ENCODE measurements around the gene CHTOP.

The CHTOP gene

DNA sequence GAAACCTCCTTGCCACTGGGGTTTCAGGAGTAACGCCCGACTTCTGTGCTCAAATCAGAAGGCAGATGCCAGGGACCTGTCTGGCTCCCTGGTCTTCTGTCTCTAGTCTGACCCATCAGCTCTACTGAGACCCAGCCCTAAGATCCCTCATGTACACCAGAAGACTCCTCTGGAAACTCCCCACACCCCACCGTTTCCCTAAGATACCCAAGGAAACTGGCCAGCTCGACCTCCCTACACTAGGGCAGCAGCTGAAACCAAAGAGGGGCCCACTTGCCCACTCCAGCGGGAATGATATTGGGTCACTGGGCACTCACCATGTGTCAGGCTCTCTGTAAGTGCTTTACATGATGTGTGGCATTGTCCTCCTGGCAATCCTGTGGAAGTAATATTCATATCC, 20.5 kb upstream of the CHTOP start:
- DNase-seq, result no peak

DNA sequence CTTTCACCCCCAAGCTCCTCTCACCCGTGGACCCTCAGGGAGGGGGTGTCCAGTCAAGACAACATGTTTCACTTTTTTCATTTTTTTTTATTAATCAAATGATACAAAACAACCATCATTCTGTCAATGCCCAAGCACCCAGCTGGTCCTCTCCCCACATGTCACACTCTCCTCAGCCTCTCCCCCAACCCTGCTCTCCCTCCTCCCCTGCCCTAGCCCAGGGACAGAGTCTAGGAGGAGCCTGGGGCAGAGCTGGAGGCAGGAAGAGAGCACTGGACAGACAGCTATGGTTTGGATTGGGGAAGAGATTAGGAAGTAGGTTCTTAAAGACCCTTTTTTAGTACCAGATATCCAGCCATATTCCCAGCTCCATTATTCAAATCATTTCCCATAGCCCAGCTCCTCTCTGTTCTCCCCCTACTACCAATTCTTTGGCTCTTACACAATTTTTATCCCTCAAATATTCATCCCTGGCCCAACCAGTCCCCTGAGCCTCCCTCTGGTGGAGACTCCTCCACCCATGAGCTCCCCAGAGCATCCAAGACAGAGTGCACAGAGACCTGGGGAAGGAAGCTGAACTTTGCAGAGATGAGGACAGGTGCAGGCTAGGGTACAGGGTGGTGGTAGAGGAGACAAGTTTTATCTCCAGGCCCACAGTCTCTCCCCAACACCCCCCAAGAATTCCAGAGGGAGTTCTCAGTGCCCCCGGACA, 19.5 kb upstream of the CHTOP start:
- no peak for DNase-seq

DNA sequence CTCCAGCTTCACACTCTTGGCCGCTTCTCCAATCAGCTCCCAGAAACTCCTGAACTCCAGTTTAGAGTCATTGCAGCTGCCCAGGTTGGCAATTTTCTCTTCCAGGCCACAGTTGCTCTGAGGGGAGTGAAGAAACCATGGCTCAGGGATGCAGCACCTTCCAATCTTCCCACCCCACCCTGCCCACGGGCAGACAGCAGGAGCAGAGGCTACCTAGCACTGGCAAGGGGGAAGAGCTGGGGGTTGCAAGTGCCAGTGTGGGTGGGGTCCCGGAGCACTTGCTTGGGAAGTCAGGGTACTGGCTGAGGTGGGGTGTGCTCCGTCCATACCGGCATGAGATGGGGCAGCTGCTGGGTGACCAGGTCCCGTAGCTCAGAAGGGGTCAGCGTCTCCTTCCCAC, 19.0 kb upstream of the CHTOP start:
- no peak for DNase-seq

DNA sequence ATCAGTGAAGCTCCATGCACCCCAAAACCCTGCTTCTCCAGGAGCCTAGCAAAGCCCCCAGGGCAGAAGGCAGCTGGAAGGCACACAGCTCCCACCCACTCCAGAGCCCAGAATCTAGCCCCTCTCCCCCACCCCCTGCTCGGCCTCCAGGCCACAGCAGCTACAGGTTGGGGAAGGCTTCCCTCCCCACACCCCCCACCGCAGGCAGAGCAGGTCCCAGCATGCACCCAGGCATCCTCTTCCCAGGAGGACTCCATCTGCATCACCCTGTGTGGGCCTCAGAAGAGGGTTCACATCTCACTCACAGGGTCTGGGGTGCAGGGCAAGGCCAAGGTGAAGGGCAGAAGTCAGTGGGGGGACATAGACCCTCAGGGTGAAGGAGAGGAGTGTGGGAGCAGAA, 18.5 kb upstream of the CHTOP start:
- DNase-seq, result no peak

DNA sequence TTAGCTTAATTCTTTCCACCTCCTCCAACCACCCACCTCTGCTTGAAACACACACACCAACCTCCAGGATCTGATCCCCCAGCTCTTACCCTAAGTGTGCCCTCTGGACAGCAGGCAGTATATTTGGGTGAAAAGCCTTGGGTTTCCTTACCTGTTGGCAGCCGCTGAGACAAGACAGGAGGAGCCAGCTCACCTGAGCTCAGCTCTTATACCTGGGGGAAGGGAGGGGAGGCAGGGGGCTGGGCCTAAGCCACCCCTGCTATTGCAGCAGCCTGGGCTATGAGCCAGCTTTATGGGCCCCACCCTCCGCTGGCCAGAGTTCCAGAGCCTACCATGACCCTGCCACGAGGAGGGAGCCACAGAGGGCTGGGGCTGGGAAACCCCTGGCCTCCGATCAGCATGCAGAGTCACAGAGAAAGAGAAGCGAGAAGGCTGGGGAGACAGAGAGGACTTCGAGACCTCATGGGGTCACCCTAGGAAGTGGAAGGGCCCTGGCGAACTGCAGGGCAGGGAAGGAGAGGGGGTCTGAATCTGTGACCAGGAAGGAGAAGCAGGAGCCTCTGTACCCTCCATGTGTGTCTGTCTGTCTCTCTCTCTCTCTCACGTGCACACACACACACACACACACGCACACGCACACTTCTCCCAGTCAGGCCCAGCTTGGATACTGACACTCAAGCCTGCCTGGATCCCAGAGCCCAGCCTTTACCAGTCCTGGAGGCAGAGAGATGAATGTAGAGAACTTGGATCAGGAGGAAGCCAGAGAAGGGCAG, 17.5 kb upstream of the CHTOP start, which contains the start of gene S100A14:
Gene S100A14, minus strand, starts transcription at position 182 of the 773 bp plus-strand sequence. CDS start 467 bp downstream, outside the sequence.
- DNase-seq, result no peak

DNA sequence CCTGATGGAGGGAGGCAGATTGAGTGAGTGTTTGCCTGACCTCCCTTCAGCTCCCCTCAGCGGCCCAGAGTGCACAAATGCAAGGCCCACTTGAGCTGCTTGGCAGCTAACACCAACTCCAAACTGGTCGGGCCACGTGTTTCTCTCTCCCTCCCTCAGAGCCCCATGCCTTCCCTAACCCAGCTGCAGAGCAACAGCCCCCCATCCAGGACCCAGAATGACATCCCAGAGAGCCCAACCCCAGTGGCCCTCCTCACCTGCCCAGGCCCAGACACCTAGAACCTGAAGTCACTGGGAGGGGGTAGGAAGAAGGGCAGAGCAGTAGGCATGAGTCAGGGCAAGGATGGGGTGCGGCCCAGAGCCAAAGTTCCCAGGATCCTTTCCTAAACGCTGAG, 17.0 kb upstream of the CHTOP start:
- DNase-seq, result no peak

DNA sequence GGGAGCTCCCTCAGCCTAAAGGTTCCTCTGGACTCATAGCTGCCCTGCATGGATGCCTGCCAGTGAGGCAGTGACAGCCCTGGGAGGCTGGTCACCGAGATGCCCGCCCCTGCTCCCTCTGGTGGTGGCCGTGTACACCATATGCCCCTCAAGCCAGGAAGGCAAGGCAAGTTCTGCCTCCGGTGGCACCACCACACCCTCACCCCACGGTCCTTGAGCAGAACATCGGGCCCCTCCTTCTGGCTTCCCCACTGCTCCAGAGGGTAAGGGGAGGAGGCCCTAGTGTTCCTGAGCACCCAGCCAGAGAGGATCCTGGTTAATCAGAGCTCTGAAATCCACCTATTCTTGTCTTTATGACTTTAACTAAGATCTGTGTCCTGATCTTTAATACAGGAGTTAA, 16.2 kb upstream of the CHTOP start:
- no peak for DNase-seq

DNA sequence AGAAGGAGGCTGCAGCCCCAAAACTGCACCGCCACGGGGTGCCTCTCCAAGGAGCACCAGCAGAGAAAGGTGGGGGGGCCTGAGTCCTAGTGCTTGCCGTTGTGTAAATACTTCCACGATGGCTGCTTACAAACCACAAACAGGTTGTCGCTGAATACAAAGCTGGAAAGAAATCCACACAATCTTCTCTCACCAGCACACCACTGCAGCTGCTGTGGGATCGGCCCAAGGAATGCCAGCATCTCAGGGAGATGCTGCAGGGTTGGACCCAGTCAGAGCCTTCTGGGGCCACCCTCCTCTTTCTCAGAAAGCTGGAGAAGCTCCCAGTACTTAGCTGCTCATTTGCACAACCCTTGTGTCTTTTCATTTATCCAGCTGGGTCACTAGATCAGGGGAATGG, 14.7 kb upstream of the CHTOP start:
- DNase-seq, result no peak

DNA sequence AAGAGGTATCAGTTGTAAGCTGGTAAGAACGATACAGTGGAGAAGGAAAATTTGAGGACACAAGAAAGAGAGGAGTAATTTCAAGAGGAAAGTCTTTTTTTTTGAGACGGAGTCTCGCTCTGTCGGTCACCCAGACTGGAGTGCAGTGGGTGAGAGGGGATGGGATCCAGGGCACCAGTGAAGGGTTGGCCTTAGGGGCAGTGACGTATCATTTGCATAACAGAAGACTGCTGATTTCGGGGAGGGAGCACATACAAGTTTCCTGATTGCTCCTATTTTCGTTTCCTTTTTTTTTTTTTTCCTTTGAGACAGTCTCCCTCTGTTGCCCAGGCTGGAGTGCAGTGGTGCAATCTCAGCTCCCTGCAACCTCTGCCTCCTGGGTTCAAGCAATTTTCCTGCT, 10.8 kb upstream of the CHTOP start:
- peak; percentile 81 for DNase-seq

DNA sequence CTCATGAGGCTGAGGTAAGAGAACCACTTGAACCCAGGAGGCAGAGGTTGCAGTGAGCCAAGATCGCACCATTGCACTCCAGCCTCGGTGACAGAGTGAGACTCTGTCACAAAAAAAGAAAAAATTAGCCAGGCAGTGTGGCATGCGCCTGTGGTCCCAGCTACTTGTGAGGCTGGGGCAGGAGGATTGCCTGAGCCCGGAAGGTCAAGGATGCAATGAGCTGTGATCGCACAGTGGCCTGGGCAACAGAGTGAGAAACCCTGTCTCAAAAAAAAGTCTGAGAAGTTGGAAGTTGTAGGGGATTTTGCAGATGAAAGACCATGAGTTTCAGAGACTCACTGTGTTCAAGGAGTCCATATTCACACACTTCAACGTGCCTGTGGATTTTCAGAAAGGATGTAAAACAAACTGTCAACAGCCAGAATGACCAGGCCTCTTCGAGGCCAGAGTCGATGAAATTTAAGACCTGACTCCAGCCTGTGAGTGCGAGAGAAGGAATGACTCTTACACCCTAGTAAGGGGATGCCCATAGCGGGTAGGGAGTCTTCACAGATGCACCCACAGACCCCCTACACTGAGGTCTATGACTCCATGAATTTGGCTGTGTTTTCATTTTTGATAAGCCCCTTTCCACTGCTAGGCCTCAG, 8.8 kb upstream of the CHTOP start:
- no peak for DNase-seq

DNA sequence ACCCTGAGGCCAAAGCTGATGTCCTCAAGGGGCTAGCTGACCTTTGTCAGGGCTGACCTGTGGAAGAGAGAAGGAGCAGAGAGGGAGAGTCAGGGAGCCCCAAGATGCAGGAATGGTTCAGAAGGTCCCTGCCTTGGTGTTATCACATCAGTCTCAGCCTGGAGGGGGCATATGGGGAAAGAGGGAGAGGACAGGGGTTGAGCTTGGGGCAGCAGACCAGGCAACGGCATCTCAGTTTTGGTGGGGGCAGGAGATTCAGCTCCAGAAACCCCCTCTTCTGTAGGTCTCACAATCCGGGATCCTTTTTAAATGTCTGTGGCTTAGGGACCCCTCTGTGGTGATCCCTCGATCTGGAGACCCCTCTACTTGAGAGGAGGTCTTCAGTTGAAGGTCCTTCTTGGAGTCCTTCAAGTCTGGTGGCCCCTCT, 7.4 kb upstream of the CHTOP start:
- DNase-seq, result no peak

DNA sequence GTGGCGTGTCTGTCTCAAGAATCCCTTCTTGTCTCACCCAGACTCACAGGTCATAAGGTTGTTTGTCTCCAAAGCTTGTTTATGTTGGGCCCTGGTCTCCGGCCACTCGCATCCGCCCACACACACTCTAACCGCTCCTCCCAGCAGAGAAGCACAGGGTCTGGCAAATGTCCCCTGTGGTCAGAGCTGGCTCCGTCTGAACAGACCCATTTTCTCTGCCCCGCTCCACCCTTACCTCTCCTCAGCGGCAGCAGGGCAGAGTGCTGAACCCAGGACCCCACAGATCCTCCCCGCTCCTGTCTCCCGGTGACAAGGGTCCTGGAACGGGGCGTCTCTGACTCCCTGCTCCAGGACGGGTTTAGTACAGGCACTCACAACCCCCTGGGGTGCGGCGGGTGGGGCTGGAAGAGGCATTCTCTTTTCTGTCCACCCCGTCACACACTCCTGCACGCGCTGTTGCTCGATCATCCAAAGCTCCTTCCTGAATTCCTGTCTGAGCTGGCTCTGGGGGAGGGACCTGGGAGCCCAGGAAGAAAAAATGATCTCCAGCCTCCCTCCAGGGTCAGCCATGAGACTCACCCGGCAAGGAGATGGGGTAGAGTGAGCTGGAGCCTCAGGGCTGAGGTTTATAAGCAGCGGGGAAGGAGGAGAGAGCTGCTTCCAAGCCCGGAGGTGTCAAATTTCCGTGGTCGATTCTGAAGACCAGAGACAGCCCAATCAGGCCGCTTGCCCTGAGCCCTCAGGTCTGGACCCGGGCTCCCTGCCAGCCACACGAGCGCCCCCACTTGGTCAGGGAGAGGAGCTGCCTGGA, 6.8 kb upstream of the CHTOP start, which contains the start of gene S100A13:
Gene S100A13, minus strand, starts transcription at position 602 of the 811 bp plus-strand sequence. CDS start 1,033 bp downstream, outside the sequence.
- no peak for DNase-seq

DNA sequence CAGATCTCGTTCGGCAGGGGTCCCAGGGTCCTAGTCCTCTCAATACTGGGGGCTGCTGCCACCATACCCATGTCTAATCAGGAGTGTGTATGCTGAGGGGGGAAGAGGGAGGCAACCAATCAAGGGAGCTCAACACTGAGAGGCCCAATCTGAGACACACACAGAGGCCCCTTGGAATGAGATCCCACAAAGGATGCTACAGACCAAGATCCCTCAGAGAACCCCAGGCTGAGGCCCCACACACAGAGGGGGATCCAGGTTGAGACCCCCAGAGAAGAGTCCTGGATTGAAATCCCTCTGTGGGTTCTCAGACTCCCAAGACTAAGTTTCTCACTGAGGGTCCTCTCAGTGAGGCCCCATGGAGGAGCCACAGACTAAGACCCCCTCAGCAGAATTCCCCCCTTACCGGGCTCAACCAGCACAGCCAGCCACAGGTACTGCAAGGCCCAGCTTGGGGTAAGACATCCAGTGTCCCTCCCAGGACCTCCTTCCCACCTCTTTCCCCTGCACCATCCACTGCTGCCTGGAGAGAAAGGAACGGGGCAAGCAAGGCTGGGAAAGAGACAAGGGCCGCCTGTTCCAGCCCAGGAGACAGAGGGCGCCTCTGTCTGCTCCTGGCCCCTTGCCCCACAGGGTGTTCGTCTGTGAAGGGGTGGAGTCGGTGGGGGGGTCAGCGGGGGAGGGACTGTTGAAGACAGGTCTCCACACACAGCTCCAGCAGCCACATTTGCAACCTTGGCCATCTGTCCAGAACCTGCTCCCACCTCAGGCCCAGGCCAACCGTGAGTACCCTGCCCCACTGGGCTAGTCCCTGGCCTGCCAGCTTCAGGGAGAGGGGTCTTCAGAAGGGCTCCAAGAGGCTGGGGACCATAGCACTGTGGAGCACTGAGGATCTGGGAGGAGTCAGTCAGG, 5.9 kb upstream of the CHTOP start, which contains the start of gene S100A1:
Gene S100A1, plus strand, starts transcription at position 720 of the 912 bp plus-strand sequence. CDS start 2,088 bp downstream, outside the sequence.
- DNase-seq, result no peak

DNA sequence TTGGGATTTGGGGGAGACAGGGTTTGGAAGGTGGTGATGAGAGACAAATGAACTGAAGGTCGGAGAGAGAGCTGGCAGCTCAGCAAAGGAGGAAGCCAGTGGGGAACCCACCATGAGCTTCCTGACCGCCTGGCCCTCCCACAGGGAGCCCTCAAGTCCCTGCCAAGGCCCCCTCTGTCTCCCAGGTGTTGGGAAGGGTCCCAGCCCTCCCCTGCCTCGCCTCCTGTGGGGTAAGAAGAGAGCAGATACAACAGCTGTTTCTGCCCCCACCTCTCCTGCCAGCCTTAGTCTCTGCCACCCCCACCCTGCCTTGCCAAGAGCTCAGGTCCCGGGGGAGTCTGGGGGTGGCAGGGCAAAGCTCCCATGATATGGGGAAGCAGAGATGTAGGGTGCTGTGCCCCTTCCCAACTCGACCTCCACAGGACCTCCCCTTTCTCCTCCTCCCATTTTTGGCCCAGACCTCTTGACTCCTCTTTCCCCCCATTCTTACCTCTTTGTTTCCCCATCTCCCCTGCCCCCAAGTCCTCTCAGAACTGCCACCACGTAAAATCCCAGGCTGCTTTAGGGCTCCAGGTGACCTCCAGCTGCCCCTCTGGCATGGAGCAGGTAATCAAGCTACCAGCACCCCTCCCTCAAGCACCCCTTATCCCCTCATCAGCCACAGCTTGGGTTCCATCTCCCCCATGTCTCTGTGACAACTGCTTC, 5.1 kb upstream of the CHTOP start:
- no peak for DNase-seq

DNA sequence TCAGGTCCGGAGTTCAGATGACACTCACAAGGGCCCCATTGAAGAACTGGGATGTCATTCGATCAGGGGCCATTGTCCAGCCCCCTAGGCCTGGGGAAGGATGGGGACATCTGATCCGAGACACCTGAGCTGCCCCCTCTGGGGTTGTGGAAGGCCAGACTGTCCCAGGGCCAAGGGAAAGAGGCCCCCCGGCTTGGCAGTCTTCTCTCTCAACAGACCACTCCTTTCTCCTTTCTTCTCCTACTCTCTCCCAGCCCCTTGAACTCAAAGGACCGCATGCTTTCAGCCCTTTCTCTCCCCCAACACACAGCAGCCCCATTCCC, 4.6 kb upstream of the CHTOP start:
- no peak for DNase-seq

DNA sequence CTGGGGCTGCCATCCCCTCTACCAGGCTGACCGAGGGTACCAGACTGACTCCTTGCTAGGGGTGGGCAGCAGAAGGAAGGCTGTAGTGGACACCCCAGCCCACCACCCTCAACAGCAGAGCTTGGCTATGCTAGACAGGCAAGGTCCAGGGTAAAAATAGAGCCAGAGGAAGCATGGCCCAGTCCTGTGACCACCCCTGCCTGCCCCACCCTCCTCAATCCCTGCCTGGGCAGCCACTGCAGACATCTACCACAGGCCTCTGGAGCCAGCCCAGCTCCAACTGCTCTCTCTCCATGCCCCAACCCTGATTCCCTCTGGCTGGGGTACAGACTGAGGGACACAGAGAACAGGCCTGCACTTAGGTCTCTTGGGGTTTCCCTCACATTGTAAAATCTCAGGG, 3.9 kb upstream of the CHTOP start:
- DNase-seq, result no peak

DNA sequence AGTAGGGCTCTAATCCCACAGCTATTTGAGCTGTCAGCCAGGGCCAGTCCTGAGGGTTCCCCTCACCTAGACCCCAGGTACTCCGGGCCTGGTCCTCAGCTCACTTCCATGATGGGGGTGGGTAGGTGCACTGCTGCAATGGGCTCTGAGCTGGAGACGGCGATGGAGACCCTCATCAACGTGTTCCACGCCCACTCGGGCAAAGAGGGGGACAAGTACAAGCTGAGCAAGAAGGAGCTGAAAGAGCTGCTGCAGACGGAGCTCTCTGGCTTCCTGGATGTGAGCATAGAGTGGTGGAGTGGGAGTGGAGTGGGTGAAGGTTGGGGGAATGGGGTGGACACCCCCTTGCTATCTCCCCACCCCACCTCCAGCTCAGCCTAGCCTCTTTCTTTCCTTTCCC, 3.5 kb upstream of the CHTOP start:
- no peak for DNase-seq

DNA sequence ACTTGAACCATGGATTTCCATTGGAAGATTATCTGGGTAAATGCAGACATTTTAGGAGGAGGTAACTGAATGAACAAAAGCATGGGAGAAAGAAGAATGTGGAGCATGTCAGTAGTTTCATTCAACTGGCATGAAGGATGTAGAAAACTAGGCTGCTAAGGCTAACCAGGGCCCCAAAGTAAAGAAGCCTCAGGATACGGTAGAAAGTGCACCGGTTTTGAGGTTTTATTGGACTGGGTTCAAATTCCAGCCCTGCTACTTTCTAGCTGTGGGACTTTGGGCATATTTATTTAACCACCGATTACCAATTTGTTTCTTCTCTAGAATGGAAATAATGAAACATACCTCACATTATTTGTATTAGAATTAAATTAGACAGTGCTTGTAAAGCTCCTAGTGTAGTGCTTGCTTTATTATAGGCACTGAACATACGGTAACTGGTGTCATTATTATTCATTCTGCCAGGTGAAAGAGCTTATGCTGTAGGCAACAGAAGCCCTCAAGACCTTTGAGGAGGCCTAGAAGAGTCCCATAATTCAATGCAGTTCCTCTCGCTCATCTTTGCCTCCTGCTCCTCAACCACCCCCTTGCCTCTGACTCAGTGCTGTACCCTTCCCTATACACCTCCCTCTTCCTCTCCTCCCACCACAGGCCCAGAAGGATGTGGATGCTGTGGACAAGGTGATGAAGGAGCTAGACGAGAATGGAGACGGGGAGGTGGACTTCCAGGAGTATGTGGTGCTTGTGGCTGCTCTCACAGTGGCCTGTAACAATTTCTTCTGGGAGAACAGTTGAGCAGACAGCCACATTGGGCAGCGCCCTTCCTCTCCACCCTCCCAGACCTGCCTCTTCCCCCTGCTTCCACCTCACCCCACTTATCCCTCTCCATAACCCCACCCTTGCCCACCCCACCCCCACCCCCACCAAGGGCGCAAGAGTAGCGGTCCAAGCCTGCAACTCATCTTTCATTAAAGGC, 2.5 kb upstream of the CHTOP start:
- no peak for DNase-seq

DNA sequence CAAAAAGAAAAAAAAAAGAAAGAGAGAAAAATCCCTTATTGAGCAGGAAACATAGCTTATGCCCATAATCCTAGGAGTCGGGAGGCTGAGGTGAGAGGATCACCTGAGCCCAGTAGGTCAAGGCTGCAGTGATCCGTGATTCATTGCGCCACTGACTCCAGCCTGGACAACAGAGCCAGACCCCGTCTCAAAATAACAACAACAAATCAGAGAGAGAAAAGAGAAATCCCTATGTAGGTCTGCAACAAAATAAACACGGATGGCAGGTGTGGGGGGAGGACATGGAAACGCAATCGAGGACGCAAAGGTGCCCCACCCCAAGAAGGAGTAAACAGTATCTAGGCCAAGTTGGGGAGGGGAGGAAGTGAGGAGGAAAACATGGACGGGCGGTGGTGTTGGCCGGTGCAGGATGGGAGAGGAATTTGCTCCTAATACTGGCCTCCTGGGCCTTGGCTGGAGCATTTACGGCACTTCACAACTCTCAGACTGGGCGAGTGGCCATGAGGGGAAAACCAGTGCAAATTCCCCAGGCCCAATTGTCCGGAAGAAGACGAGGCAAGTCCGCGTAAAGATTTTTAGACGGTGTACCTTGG, 609 bp upstream of the CHTOP start:
- no peak for DNase-seq

DNA sequence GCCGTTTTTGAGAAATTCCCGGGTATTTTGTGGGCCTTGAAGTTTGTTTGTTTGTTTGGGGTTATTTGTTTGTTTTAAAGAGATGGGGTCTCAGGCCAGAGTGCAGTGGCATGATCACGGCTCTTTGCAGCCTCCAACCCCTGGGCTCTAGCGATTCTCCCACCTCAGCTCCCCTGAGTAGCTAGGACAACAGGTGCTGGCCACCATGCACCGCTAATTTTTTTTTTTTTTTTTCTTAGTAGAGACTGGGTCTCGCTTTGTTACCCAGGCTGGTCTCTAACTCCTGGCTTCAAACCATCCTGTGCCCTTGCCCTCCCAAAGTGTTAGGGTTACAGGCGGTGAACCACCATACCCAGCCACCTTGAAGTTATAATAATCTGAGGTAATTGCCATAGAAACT, 2.0 kb downstream of the CHTOP start:
- DNase-seq, result no peak
